ENCODE results near the gene PHF24. TPM values are rescaled to one million over a fixed set of nuclear protein-coding genes. Genes with fewer than 3 reads are reported as not detected.

The PHF24 gene
- total RNA-seq, 1 donor from 2014 or later: not detected

DNA sequence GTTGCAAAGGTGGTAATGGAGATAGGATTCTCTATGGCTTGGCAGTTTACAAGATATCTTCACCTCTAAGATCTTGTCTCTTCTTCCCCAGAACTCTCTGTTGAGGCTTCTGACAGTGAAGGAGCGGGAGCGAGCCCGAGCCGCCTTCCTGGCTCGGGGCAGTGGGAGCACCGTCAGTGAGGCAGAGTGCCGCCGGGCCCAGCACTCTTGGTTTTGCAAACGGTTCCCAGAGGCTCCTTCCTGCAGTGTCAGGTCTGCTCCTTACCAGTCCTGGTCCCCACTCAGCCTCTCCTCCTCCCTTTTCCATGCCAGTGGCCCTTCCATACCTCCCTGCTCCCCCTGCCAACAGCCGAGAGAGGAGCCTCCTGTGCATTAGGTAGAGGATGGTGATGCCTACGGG is 18.9 kb downstream of the PHF24 start:
- no peak overlapping the region for H3K27ac ChIP-seq

DNA sequence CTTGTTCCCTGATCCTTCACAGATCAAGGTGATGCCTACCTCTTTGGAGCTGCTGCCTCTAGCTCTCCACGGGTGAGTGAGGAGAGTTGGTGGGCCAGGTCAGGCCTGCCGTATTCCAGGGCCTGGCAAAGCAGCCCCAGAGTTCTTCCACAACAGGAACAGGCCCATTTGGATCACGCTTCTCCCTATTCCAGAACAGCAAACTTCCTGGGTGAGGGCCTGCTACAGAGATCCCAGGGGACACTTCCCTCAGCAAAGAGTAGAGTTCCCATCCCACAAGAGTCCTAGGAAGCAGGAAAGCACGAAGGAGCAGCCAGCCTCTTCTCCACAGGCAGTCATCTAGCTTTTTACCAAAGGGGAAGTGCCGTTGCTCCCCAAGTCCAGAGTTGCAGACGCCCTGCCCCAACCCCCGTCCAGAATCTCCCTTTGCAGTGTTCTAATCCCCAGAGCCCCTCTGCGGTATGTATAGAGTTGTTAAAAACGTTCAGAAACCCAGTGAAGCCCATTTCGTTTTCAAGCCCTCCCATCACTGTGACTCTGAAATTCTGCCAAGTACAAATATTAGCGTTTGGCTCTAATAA is 22.2 kb downstream of the PHF24 start:
- TF ChIP-seq, protein P1, sequence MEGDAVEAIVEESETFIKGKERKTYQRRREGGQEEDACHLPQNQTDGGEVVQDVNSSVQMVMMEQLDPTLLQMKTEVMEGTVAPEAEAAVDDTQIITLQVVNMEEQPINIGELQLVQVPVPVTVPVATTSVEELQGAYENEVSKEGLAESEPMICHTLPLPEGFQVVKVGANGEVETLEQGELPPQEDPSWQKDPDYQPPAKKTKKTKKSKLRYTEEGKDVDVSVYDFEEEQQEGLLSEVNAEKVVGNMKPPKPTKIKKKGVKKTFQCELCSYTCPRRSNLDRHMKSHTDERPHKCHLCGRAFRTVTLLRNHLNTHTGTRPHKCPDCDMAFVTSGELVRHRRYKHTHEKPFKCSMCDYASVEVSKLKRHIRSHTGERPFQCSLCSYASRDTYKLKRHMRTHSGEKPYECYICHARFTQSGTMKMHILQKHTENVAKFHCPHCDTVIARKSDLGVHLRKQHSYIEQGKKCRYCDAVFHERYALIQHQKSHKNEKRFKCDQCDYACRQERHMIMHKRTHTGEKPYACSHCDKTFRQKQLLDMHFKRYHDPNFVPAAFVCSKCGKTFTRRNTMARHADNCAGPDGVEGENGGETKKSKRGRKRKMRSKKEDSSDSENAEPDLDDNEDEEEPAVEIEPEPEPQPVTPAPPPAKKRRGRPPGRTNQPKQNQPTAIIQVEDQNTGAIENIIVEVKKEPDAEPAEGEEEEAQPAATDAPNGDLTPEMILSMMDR (IDR thresholded peaks at IDR 0.05): no peak
- H3K27me3 ChIP-seq: no peaks in the 10 kb centered on the region
- H3K4me3 ChIP-seq: no peak overlapping the region
- no peak overlapping the region for H3K27ac ChIP-seq
- DNase-seq (ENCODE audit: low spot score in 2 of 2): no peak
- no peaks in the 10 kb centered on the region for H3K9me3 ChIP-seq
- H3K36me3 ChIP-seq: no peaks in the 10 kb centered on the region
- intact Hi-C loops (cut with DNase I): no loop called here
- peaks cover 0 to 14% of the 10 kb centered on the region in 2 donors for H3K4me1 ChIP-seq

More for the DNA sequence above, 18.9 kb downstream of the PHF24 start:
- TF ChIP-seq, protein P1 (IDR thresholded peaks at IDR 0.05): no peak
- DNase-seq (ENCODE audit: low spot score in 2 of 2): no peak
- Histone ChIP-seq H3K4me1 (peaks cover 0 to 9% of the 10 kb centered on the region in 2 donors), H3K4me3 (no peak overlapping the region), H3K36me3 (no peaks in the 10 kb centered on the region), H3K27me3 (no peaks in the 10 kb centered on the region), H3K9me3 (no peaks in the 10 kb centered on the region)
- intact Hi-C loops (cut with DNase I): no loop called here

DNA sequence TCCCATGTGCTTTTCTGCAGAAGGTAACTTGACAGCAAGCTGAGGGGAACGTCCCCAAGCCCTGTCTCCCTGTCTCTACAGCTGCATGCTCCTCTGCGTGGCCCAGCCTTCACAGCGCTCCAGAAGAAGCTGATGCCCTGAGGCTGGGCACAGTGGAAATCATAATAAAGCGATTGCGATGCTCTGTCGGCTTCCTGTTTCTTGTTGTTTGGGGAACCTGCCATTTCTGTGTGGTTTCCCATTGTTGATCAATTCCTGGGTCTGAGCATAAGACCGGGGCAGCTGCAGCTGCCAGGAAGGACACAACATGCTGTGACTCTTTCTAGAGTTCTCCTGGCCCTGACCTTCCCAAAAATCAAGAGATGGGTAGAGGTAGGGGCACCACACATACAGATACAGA is 24.3 kb downstream of the PHF24 start:
- TF ChIP-seq, protein P1 (IDR thresholded peaks at IDR 0.05): no peak
- Histone ChIP-seq H3K27ac (peak overlapping the region in 1 of 2 donors; percentile 32), H3K4me3 (no peak overlapping the region), H3K27me3 (no peaks in the 10 kb centered on the region), H3K36me3 (no peaks in the 10 kb centered on the region), H3K4me1 (peaks cover 0 to 14% of the 10 kb centered on the region in 2 donors), H3K9me3 (no peaks in the 10 kb centered on the region)
- DNase-seq (ENCODE audit: low spot score in 2 of 2): no peak
- intact Hi-C loops (cut with DNase I): no loop called here

DNA sequence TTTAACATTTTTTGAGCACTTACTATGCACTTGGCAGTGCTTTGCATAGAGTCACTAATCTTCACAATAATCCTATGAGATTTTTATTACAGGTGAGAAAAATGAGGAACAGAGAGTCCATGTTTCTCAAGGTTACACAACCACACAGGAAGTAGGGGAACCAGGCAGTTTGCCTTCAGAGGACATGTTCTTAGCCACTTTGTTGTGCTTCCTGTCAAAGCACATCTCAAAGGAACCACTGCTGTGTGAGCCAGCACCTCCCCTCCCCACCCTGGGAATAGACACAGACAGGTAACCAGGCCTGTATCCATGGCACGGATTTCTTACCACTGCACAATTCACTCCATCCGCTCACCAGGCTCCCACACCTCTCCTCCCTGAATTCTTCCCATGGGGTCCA is 25.1 kb downstream of the PHF24 start:
- intact Hi-C loops (cut with DNase I): no loop called here
- DNase-seq (ENCODE audit: low spot score in 2 of 2): no peak
- Histone ChIP-seq H3K27me3 (no peaks in the 10 kb centered on the region), H3K36me3 (no peaks in the 10 kb centered on the region), H3K4me1 (peaks cover 0 to 14% of the 10 kb centered on the region in 2 donors), H3K4me3 (no peak overlapping the region), H3K9me3 (no peaks in the 10 kb centered on the region), H3K27ac (no peak overlapping the region)
- TF ChIP-seq, protein P1 (IDR thresholded peaks at IDR 0.05): no peak

DNA sequence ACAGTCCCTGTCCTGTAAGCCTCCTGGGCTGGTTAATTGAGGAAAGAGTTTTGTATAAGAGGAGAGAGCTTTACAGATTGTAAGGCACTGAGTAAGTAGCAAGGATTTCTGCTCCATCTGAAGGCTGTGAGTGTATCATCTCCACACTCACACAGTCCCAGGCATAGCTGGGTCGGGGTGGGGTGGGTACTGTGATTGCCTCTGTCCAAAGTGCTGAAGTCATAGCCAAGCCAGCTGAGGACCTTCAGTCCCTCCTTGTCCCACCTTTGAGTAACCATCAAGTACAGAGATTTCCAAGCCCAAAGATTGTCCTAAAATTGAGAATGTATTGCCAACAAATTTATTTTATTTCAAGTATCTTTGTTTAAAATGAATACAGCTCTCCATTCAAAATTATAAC is 26.0 kb downstream of the PHF24 start:
- Histone ChIP-seq H3K4me3 (no peak overlapping the region), H3K27ac (no peak overlapping the region), H3K9me3 (no peaks in the 10 kb centered on the region), H3K4me1 (peaks cover 0 to 20% of the 10 kb centered on the region in 2 donors), H3K36me3 (no peaks in the 10 kb centered on the region), H3K27me3 (no peaks in the 10 kb centered on the region)
- intact Hi-C loops (cut with DNase I): no loop called here
- TF ChIP-seq, protein P1 (IDR thresholded peaks at IDR 0.05): no peak
- no peak for DNase-seq (ENCODE audit: low spot score in 2 of 2)

Data from ascending aorta (tissue), 2 donors.